DND-41 (cell line): ENCODE measurements around the gene SDR9C7.
"Not testable (repeated sequence)": the region's sequence is repeated elsewhere in the genome, so short reads cannot be mapped to it uniquely, and the experiment has no call there.

Experiments used
- ATAC-seq: fragments of 200-7000 bp; cut with Tn5 transposase; 3 replicates; pipeline ENCODE4 v1.9.1; 2021; ENCODE audit warnings: low read depth; ENCODE audit not compliant: insufficient read depth
- DNase-seq: peaks from one replicate; pipeline ENCODE4 v3.0.0-alpha.2; 2020
- H2AFZ ChIP-seq: 2 replicates; pipeline ENCODE4 v1.6.0; 2012; ENCODE audit warnings: low read depth, low read length
- H3K27ac ChIP-seq: 2 replicates; pipeline ENCODE4 v1.5.1; 2012; ENCODE audit warnings: low read length, inconsistent platforms
- H3K27me3 ChIP-seq: fragments of 200-600 bp; sonication (generic); 2 replicates; pipeline ENCODE4 v1.6.0; 2012; ENCODE audit warnings: low read length, mild to moderate bottlenecking, inconsistent platforms; ENCODE audit not compliant: insufficient read depth, poor library complexity
- H3K36me3 ChIP-seq: 2 replicates; pipeline ENCODE4 v1.5.1; 2012; ENCODE audit warnings: low read length, inconsistent platforms; ENCODE audit not compliant: insufficient read depth
- H3K4me1 ChIP-seq: 2 replicates; pipeline ENCODE4 v1.5.1; 2012; ENCODE audit warnings: mild to moderate bottlenecking, low read length; ENCODE audit not compliant: insufficient read depth
- H3K4me2 ChIP-seq: 2 replicates; pipeline ENCODE4 v1.6.0; 2012; ENCODE audit warnings: mild to moderate bottlenecking, moderate library complexity, low read length, inconsistent platforms; ENCODE audit not compliant: insufficient read depth
- H3K4me3 ChIP-seq, 2 experiments: fragments of 200-600 bp in 1 of 2; shearing (Covaris generic) in 1 of 2; 2 replicates each; pipeline ENCODE4 v1.5.1; 2012 to 2016; ENCODE audit warnings: inconsistent platforms in 2 of 2, low read length in 2 of 2, mild to moderate bottlenecking in 2 of 2, low read depth in 1 of 2, moderate library complexity in 1 of 2
- H3K79me2 ChIP-seq: 2 replicates; pipeline ENCODE4 v1.6.0; 2012; ENCODE audit warnings: low read length, inconsistent platforms; ENCODE audit not compliant: insufficient read depth
- H3K9ac ChIP-seq: 2 replicates; pipeline ENCODE4 v1.6.0; 2012; ENCODE audit warnings: low read depth, mild to moderate bottlenecking, inconsistent platforms, low read length, moderate library complexity
- H3K9me3 ChIP-seq: 2 replicates; pipeline ENCODE4 v1.5.1; 2012; ENCODE audit warnings: low read length, moderate library complexity, mild to moderate bottlenecking, inconsistent platforms; ENCODE audit not compliant: insufficient read depth, severe bottlenecking
- H4K20me1 ChIP-seq: 2 replicates; pipeline ENCODE4 v1.6.0; 2012; ENCODE audit warnings: low read length; ENCODE audit not compliant: insufficient read depth
- EZH2 ChIP-seq: IDR thresholded peaks from 3 replicates; pipeline ENCODE4 v1.6.1; 2012; ENCODE audit warnings: borderline replicate concordance, low read depth, mild to moderate bottlenecking, moderate library complexity, low read length, inconsistent platforms; ENCODE audit not compliant: severe bottlenecking
- TF ChIP-seq, protein P1 (sequence below): IDR thresholded peaks from 2 replicates; pipeline ENCODE4 v1.5.1; 2012; ENCODE audit warnings: borderline replicate concordance, low read length, moderate library complexity, mild to moderate bottlenecking; ENCODE audit not compliant: poor library complexity, severe bottlenecking; ENCODE audit errors: extremely low read depth

SDR9C7 gene

GRCh38 chr12:56914724-56915123, 19.5 kb downstream of the SDR9C7 start:
- no peak for TF ChIP-seq EZH2
- TF ChIP-seq, protein P1, sequence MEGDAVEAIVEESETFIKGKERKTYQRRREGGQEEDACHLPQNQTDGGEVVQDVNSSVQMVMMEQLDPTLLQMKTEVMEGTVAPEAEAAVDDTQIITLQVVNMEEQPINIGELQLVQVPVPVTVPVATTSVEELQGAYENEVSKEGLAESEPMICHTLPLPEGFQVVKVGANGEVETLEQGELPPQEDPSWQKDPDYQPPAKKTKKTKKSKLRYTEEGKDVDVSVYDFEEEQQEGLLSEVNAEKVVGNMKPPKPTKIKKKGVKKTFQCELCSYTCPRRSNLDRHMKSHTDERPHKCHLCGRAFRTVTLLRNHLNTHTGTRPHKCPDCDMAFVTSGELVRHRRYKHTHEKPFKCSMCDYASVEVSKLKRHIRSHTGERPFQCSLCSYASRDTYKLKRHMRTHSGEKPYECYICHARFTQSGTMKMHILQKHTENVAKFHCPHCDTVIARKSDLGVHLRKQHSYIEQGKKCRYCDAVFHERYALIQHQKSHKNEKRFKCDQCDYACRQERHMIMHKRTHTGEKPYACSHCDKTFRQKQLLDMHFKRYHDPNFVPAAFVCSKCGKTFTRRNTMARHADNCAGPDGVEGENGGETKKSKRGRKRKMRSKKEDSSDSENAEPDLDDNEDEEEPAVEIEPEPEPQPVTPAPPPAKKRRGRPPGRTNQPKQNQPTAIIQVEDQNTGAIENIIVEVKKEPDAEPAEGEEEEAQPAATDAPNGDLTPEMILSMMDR = no peak
- no peak overlapping the region for H2AFZ ChIP-seq
- no peaks in the 10 kb centered on the region for H3K36me3 ChIP-seq
- H3K4me3 ChIP-seq = no peak overlapping the region
- H3K79me2 ChIP-seq = no peaks in the 10 kb centered on the region
- H3K4me1 ChIP-seq = no peaks in the 10 kb centered on the region
- no peak for DNase-seq
- no peak overlapping the region for H3K27ac ChIP-seq
- H3K9me3 ChIP-seq = peaks cover 8% of the 10 kb centered on the region
- no peaks in the 10 kb centered on the region for H3K27me3 ChIP-seq
- H3K9ac ChIP-seq = no peak overlapping the region
- H4K20me1 ChIP-seq = no peaks in the 10 kb centered on the region
- no peak for ATAC-seq
- H3K4me2 ChIP-seq = no peak overlapping the region

DNA sequence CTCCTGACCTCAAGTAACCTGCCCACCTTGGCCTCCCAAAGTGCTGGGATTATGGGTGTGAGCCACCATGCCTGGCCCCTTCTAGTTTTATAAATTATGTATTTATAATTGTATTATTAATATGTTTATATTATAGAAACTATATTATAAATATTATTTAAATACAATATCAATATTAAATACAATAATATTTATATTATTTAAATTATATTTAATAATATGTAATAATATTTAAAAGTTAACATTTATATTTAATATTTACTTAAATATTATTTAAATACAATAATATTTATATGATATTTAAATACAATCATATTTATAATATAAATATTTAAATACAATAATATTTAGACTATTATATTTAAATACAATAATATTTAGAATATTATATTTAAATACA, 20.0 kb downstream of the SDR9C7 start:
- no peaks in the 10 kb centered on the region for H3K36me3 ChIP-seq
- no peaks in the 10 kb centered on the region for H3K27me3 ChIP-seq
- H3K4me2 ChIP-seq = no peak overlapping the region
- no peak overlapping the region for H3K27ac ChIP-seq
- no peak overlapping the region for H3K9ac ChIP-seq
- no peaks in the 10 kb centered on the region for H4K20me1 ChIP-seq
- H3K9me3 ChIP-seq = peaks cover 11% of the 10 kb centered on the region
- DNase-seq = no peak
- no peaks in the 10 kb centered on the region for H3K79me2 ChIP-seq
- H3K4me3 ChIP-seq = no peak overlapping the region
- H2AFZ ChIP-seq = no peak overlapping the region
- no peak for ATAC-seq
- no peaks in the 10 kb centered on the region for H3K4me1 ChIP-seq
- TF ChIP-seq, protein P1 = no peak

- H3K27me3 ChIP-seq, H3K36me3 ChIP-seq, H3K4me2 ChIP-seq, H2AFZ ChIP-seq, ATAC-seq, H4K20me1 ChIP-seq, H3K9ac ChIP-seq, H3K27ac ChIP-seq, H3K79me2 ChIP-seq, DNase-seq, H3K4me3 ChIP-seq, H3K4me1 ChIP-seq: not testable (repeated sequence)
- peaks cover 20% of the 10 kb centered on the region for H3K9me3 ChIP-seq
Observed at GRCh38 chr12:56909403-56909802, 24.8 kb downstream of the SDR9C7 start.

- TF ChIP-seq, protein P1 = no peak
- no peak for TF ChIP-seq EZH2
- H3K9me3 ChIP-seq = peaks cover 24% of the 10 kb centered on the region
Observed at GRCh38 chr12:56908136-56908535, 26.1 kb downstream of the SDR9C7 start.

More at GRCh38 chr12:56908136-56908535, 26.1 kb downstream of the SDR9C7 start:
- no peak for ATAC-seq
- Histone ChIP-seq H3K9ac (no peak overlapping the region), H3K79me2 (no peaks in the 10 kb centered on the region), H3K36me3 (no peaks in the 10 kb centered on the region), H3K27ac (no peak overlapping the region), H3K4me3 (no peak overlapping the region), H3K4me2 (no peak overlapping the region), H4K20me1 (no peaks in the 10 kb centered on the region), H3K4me1 (no peaks in the 10 kb centered on the region), H2AFZ (no peak overlapping the region), H3K27me3 (no peaks in the 10 kb centered on the region)
- no peak for DNase-seq
